Measurements from ENCODE around the gene NCAPG. TPM values are rescaled to one million over a fixed set of nuclear protein-coding genes. Genes with fewer than 3 reads are reported as not detected.

The NCAPG gene
- total and polyA plus RNA-seq, 9 of the 15 experiments (the other 6 are each of a cell fraction or from before 2014, with no cell fraction given), result 25.6 to 102 (median 65.3) TPM

- no peak overlapping the region for H3K9ac ChIP-seq (ENCODE audit: insufficient read depth in 1 of 2, low read depth in 2 of 2, low read length in 2 of 2)
- H3K4me2 ChIP-seq (ENCODE audit: insufficient read depth, low read length), result no peak overlapping the region
- H3K27me3 ChIP-seq (ENCODE audit: control insufficient read depth in 2 of 2, insufficient read depth in 2 of 2, low read length in 2 of 2), result no peaks in the 10 kb centered on the region
- FAIRE-seq (no peak), ATAC-seq (no peak), DNase-seq (ENCODE audit: extremely low read depth in 1 of 4, low spot score in 3 of 4) (no peak)
- H2AFZ ChIP-seq (ENCODE audit: low read depth, low read length), result no peak overlapping the region
- no peak overlapping the region for H3K4me3 ChIP-seq
- in situ Hi-C loops (cut with MboI), result no loop called here
- no peaks in the 10 kb centered on the region for H3K4me1 ChIP-seq (replicated peaks in 1 of 2; ENCODE audit: control insufficient read depth in 2 of 2, insufficient read depth in 2 of 2, low read length in 2 of 2)
- BruUV-seq (replicated peaks), result no TSS peak
- no peaks in the 10 kb centered on the region for H3K79me2 ChIP-seq (ENCODE audit: control insufficient read depth, insufficient read depth, low read length)
- no peak overlapping the region for H3K27ac ChIP-seq (ENCODE audit: extremely low read depth, low read depth, low read length)
- ChIA-PET POLR2A (interaction anchor here (0.7 kb wide), 1 partner anchor 408 kb away, joined by 4 read pairs; no protein-coding TSS in a partner anchor), CTCF (ENCODE audit: low intra/inter-chr PET ratio) (no interaction called here)
- H3K9me3 ChIP-seq (replicated peaks; ENCODE audit: control insufficient read depth, insufficient read depth, low read depth, low read length), result no peaks in the 10 kb centered on the region
- TF ChIP-seq CBX1 (IDR thresholded peaks at IDR 0.05; ENCODE audit: low read depth) (no peak), HNRNPUL1 (IDR thresholded peaks at IDR 0.05; ENCODE audit: low read length) (no peak), ELF1 (tag; IDR thresholded peaks at IDR 0.05) (no peak), HBP1 (CRISPR knock-in tag; IDR thresholded peaks at IDR 0.05) (no peak)
- WGBS (ENCODE audit: insufficient coverage, low coverage, missing lambda C conversion rate), result 37% methylated on average over 3 of the region's 3 CpGs
- intact Hi-C loops (cut with micrococcal nuclease), result no loop called here
- H3K36me3 ChIP-seq (ENCODE audit: control insufficient read depth, insufficient read depth, low read length), result no peaks in the 10 kb centered on the region
- H3K9me1 ChIP-seq (ENCODE audit: control insufficient read depth, insufficient read depth, low read length), result no peaks in the 10 kb centered on the region
- H4K20me1 ChIP-seq (replicated peaks; ENCODE audit: control insufficient read depth, insufficient read depth, low read length), result no peaks in the 10 kb centered on the region
These were observed 43.3 kb downstream of the NCAPG start for GRCh38 chr4:17854036-17854435.

- H3K27ac ChIP-seq (ENCODE audit: extremely low read depth, low read depth, low read length), result no peak overlapping the region
- ATAC-seq (no peak), DNase-seq (ENCODE audit: extremely low read depth in 1 of 4, low spot score in 3 of 4) (no peak), FAIRE-seq (no peak)
- H4K20me1 ChIP-seq (replicated peaks; ENCODE audit: control insufficient read depth, insufficient read depth, low read length), result no peaks in the 10 kb centered on the region
- no peaks in the 10 kb centered on the region for H3K9me3 ChIP-seq (replicated peaks; ENCODE audit: control insufficient read depth, insufficient read depth, low read depth, low read length)
- H3K4me1 ChIP-seq (replicated peaks in 1 of 2; ENCODE audit: control insufficient read depth in 2 of 2, insufficient read depth in 2 of 2, low read length in 2 of 2), result no peaks in the 10 kb centered on the region
- no peak overlapping the region for H3K4me3 ChIP-seq
- no peaks in the 10 kb centered on the region for H3K27me3 ChIP-seq (ENCODE audit: control insufficient read depth in 2 of 2, insufficient read depth in 2 of 2, low read length in 2 of 2)
- ChIA-PET POLR2A (no interaction called here), CTCF (ENCODE audit: low intra/inter-chr PET ratio) (no interaction called here)
- in situ Hi-C loops (cut with MboI) (no loop called here), intact Hi-C loops (cut with micrococcal nuclease) (no loop called here)
- H3K36me3 ChIP-seq (ENCODE audit: control insufficient read depth, insufficient read depth, low read length), result no peaks in the 10 kb centered on the region
- no peaks in the 10 kb centered on the region for H3K9me1 ChIP-seq (ENCODE audit: control insufficient read depth, insufficient read depth, low read length)
- BruUV-seq (replicated peaks), result no TSS peak
- no peak overlapping the region for H3K9ac ChIP-seq (ENCODE audit: insufficient read depth in 1 of 2, low read depth in 2 of 2, low read length in 2 of 2)
- WGBS (ENCODE audit: insufficient coverage, low coverage, missing lambda C conversion rate), result 83% methylated on average over 5 of the region's 5 CpGs
- TF ChIP-seq RBBP5 (IDR thresholded peaks at IDR 0.05; ENCODE audit: borderline replicate concordance, insufficient read depth, low read length, poor library complexity, severe bottlenecking) (no peak), POLR2G (IDR thresholded peaks at IDR 0.05; ENCODE audit: low read depth, low read length) (no peak), PHTF2 (CRISPR knock-in tag; IDR thresholded peaks at IDR 0.05) (no peak), ZNF121 (CRISPR knock-in tag; conservative IDR thresholded peaks at IDR 0.05) (no peak), TRIM24 (IDR thresholded peaks at IDR 0.05) (no peak), BMI1 (IDR thresholded peaks at IDR 0.05; ENCODE audit: low read length) (no peak), SNIP1 (IDR thresholded peaks at IDR 0.05; ENCODE audit: low read depth) (no peak), NR2C2 (CRISPR knock-in tag; IDR thresholded peaks at IDR 0.05) (no peak), NR2C2 (tag; IDR thresholded peaks at IDR 0.05) (no peak), SAP30 (IDR thresholded peaks at IDR 0.05; ENCODE audit: borderline replicate concordance, insufficient read depth, low read depth, low read length, poor library complexity, severe bottlenecking) (no peak)
- no peak overlapping the region for H2AFZ ChIP-seq (ENCODE audit: low read depth, low read length)
- no peaks in the 10 kb centered on the region for H3K79me2 ChIP-seq (ENCODE audit: control insufficient read depth, insufficient read depth, low read length)
- no peak overlapping the region for H3K4me2 ChIP-seq (ENCODE audit: insufficient read depth, low read length)
These were observed 49.1 kb downstream of the NCAPG start for GRCh38 chr4:17859793-17860406.

Measured in K562 (cell line).